H1 (cell line): ENCODE results near the gene C11orf98. TPM values are rescaled to one million over a fixed set of nuclear protein-coding genes. Genes with fewer than 3 reads are reported as not detected.
A peak's percentile ranks its signal among the peaks of the same experiment; 100 is the strongest.

Source experiments
- CTCF ChIA-PET: fragments of 300-600 bp; sonication (Branson Sonifier 250); formaldehyde crosslinking; loops from one replicate; lab custom pipeline; 2021; ENCODE audit not compliant: partially characterized antibody; lab: Charles Lee
- POLR2A ChIA-PET: fragments of 300-600 bp; sonication (Branson Sonifier 250); formaldehyde crosslinking; loops from one replicate; lab custom pipeline; 2021; ENCODE audit warnings: inconsistent platforms; ENCODE audit not compliant: partially characterized antibody; lab: Charles Lee
- DNase-seq, 2 experiments: peaks; one replicate each; pipeline versions ENCODE4 v3.0.0 to v3.0.0-alpha.2; 2010 to 2022; ENCODE audit warnings: low spot score in 2 of 2, low read depth in 1 of 2, mixed read lengths in 1 of 2
- FAIRE-seq: peaks from 2 replicates; lab custom pipeline; 2011; peaks lifted over from hg19 to GRCh38; lab: Jason Lieb, UNC
- H2AFZ ChIP-seq: 2 replicates; pipeline ENCODE4 v1.8.1; 2012; ENCODE audit warnings: low read length, inconsistent platforms
- H2AK5ac ChIP-seq: 2 replicates; pipeline ENCODE4 v1.6.1; 2013; ENCODE audit warnings: low read depth, low read length
- H2BK120ac ChIP-seq: replicated peaks from 2 replicates; pipeline ENCODE3; 2013; ENCODE audit warnings: low read depth, low read length, inconsistent platforms
- H2BK12ac ChIP-seq: 2 replicates; pipeline ENCODE4 v1.6.1; 2013; ENCODE audit warnings: low read depth, low read length
- H2BK15ac ChIP-seq: 2 replicates; pipeline ENCODE4 v1.6.1; 2013; ENCODE audit warnings: low read length
- H2BK20ac ChIP-seq: 2 replicates; pipeline ENCODE4 v1.6.1; 2013; ENCODE audit warnings: low read length
- H2BK5ac ChIP-seq: 2 replicates; pipeline ENCODE4 v1.6.1; 2013; ENCODE audit warnings: low read depth, low read length
- H3K14ac ChIP-seq: 2 replicates; pipeline ENCODE4 v1.6.1; 2013; ENCODE audit warnings: inconsistent platforms; ENCODE audit not compliant: insufficient read length
- H3K18ac ChIP-seq: 2 replicates; pipeline ENCODE4 v1.6.1; 2013; ENCODE audit warnings: low read length; ENCODE audit errors: extremely low read depth
- H3K23ac ChIP-seq: 2 replicates; pipeline ENCODE4 v1.6.1; 2013; ENCODE audit warnings: inconsistent platforms; ENCODE audit not compliant: insufficient read length
- H3K23me2 ChIP-seq: 2 replicates; pipeline ENCODE4 v1.6.1; 2013; ENCODE audit warnings: low read depth, low read length
- H3K27ac ChIP-seq: 2 replicates; pipeline ENCODE4 v1.6.1; 2011; ENCODE audit warnings: low read depth, low read length, inconsistent platforms
- H3K27me3 ChIP-seq, 4 experiments: replicated peaks in 1 of 4; 1 replicate in 1 of 4; 2 replicates in 3 of 4; pipeline versions ENCODE4 v1.6.1 to v1.8.1; 2011 to 2013; ENCODE audit warnings: low read length in 3 of 4, mild to moderate bottlenecking in 3 of 4, inconsistent platforms in 2 of 4, mixed read lengths in 2 of 4, moderate library complexity in 1 of 4; ENCODE audit not compliant: control insufficient read depth in 3 of 4, insufficient read depth in 3 of 4; ENCODE audit errors: extremely low read depth in 1 of 4
- H3K36me3 ChIP-seq, 4 experiments: 2 replicates each; pipeline versions ENCODE4 v1.6.1 to v1.8.1; 2011 to 2013; ENCODE audit warnings: mild to moderate bottlenecking in 4 of 4, low read length in 3 of 4, moderate library complexity in 2 of 4, control low read depth in 1 of 4, inconsistent platforms in 1 of 4; ENCODE audit not compliant: insufficient read depth in 4 of 4, control insufficient read depth in 2 of 4
- H3K4ac ChIP-seq: replicated peaks from 2 replicates; pipeline ENCODE3; 2013; ENCODE audit warnings: low read length, low read depth, mixed read lengths, inconsistent platforms; ENCODE audit not compliant: insufficient read length
- H3K4me1 ChIP-seq, 4 experiments: replicated peaks in 1 of 4; 1 replicate in 1 of 4; 2 replicates in 3 of 4; pipeline versions ENCODE4 v1.6.1 to v1.8.1; 2011 to 2013; ENCODE audit warnings: low read length in 3 of 4, inconsistent platforms in 2 of 4, mixed read lengths in 1 of 4; ENCODE audit not compliant: insufficient read depth in 4 of 4, control insufficient read depth in 3 of 4
- H3K4me2 ChIP-seq, 2 experiments: 2 replicates each; pipeline versions ENCODE4 v1.6.1 to v1.8.1; 2011 to 2013; ENCODE audit warnings: low read depth in 2 of 2, low read length in 2 of 2, control low read depth in 1 of 2, inconsistent platforms in 1 of 2, mild to moderate bottlenecking in 1 of 2; ENCODE audit not compliant: insufficient read depth in 1 of 2
- H3K4me3 ChIP-seq, 4 experiments: fragments of 200-600, 300-600 bp in 1 of 4; sonication (generic), shearing (Covaris generic), sonication (Bioruptor Twin) in 1 of 4; 2 replicates each; pipeline versions ENCODE4 v1.5.1 to v1.8.1; 2011 to 2016; ENCODE audit warnings: low read length in 4 of 4, low read depth in 3 of 4, control low read depth in 2 of 4, inconsistent platforms in 2 of 4, mild to moderate bottlenecking in 2 of 4, mixed read lengths in 1 of 4, moderate library complexity in 1 of 4; ENCODE audit not compliant: insufficient read depth in 2 of 4; ENCODE audit errors: extremely low read depth in 1 of 4
- H3K56ac ChIP-seq: replicated peaks from 2 replicates; pipeline ENCODE3; 2013; ENCODE audit warnings: low read depth, mild to moderate bottlenecking, mixed read lengths, low read length, inconsistent platforms; ENCODE audit not compliant: insufficient read length
- H3K79me1 ChIP-seq: 2 replicates; pipeline ENCODE4 v1.6.1; 2013; ENCODE audit warnings: low read depth, low read length, control low read depth
- H3K79me2 ChIP-seq, 2 experiments: 2 replicates each; pipeline versions ENCODE4 v1.6.1 to v1.8.1; 2012 to 2013; ENCODE audit warnings: low read length in 2 of 2, mild to moderate bottlenecking in 2 of 2, inconsistent platforms in 1 of 2; ENCODE audit not compliant: insufficient read depth in 2 of 2, control insufficient read depth in 1 of 2
- H3K9ac ChIP-seq, 4 experiments: replicated peaks in 1 of 4; 1 replicate in 1 of 4; 2 replicates in 3 of 4; pipeline versions ENCODE4 v1.6.1 to v1.8.1; 2011 to 2013; ENCODE audit warnings: low read depth in 3 of 4, low read length in 3 of 4, control low read depth in 2 of 4, mild to moderate bottlenecking in 2 of 4, moderate library complexity in 2 of 4, inconsistent platforms in 1 of 4; ENCODE audit errors: extremely low read depth in 1 of 4
- H3K9me3 ChIP-seq, 2 experiments: 2 replicates each; pipeline versions ENCODE4 v1.6.1 to v1.8.1; 2012 to 2013; ENCODE audit warnings: mild to moderate bottlenecking in 2 of 2, moderate library complexity in 2 of 2, control low read depth in 1 of 2, inconsistent platforms in 1 of 2, low read depth in 1 of 2, low read length in 1 of 2, mixed read lengths in 1 of 2; ENCODE audit not compliant: insufficient read depth in 2 of 2
- H4K20me1 ChIP-seq, 2 experiments: replicated peaks in 1 of 2; 2 replicates each; pipeline versions ENCODE3 to v1.8.1; 2011 to 2013; ENCODE audit warnings: inconsistent platforms in 2 of 2, low read length in 2 of 2, mild to moderate bottlenecking in 1 of 2; ENCODE audit not compliant: insufficient read depth in 2 of 2, control insufficient read depth in 1 of 2
- H4K5ac ChIP-seq: 2 replicates; pipeline ENCODE4 v1.6.1; 2013; ENCODE audit warnings: low read length, low read depth, mixed read lengths, inconsistent platforms; ENCODE audit not compliant: insufficient read length
- H4K8ac ChIP-seq: 2 replicates; pipeline ENCODE4 v1.8.0; 2013; ENCODE audit warnings: mild to moderate bottlenecking, moderate library complexity, low read length, inconsistent platforms; ENCODE audit not compliant: insufficient read depth; ENCODE audit errors: extremely low read depth
- H4K91ac ChIP-seq: replicated peaks from 2 replicates; pipeline ENCODE3; 2013; ENCODE audit warnings: low read length, mixed read lengths, inconsistent platforms; ENCODE audit not compliant: insufficient read length
- ATF3 ChIP-seq: IDR thresholded peaks from 2 replicates; pipeline ENCODE4 v1.6.1; 2011; ENCODE audit warnings: low read depth, mild to moderate bottlenecking, low read length; ENCODE audit not compliant: insufficient read depth
- GABPA ChIP-seq: IDR thresholded peaks from 2 replicates; pipeline ENCODE4 v1.6.1; 2011; ENCODE audit warnings: mild to moderate bottlenecking, low read length, moderate library complexity, borderline replicate concordance; ENCODE audit not compliant: insufficient read depth
- JUND ChIP-seq: IDR thresholded peaks from 2 replicates; pipeline ENCODE4 v1.6.1; 2011; ENCODE audit warnings: mild to moderate bottlenecking, improper control_type of control experiment, low read length
- KDM4A ChIP-seq: IDR thresholded peaks from one replicate; pipeline ENCODE4 v1.7.1; 2012; ENCODE audit warnings: low read depth, mild to moderate bottlenecking, moderate library complexity, low read length, inconsistent platforms; ENCODE audit not compliant: severe bottlenecking
- POLR2A ChIP-seq, 2 experiments: IDR thresholded peaks; 1 replicate in 1 of 2; 2 replicates in 1 of 2; pipeline ENCODE4 v1.6.1; 2011; ENCODE audit warnings: low read depth in 2 of 2, low read length in 2 of 2, mild to moderate bottlenecking in 2 of 2; ENCODE audit errors: control extremely low read depth in 1 of 2
- POLR2AphosphoS5 ChIP-seq: IDR thresholded peaks from 2 replicates; pipeline ENCODE4 v1.6.1; 2011; ENCODE audit warnings: low read depth, low read length
- RAD21 ChIP-seq, 2 experiments: IDR thresholded peaks in 1 of 2; conservative IDR thresholded peaks in 1 of 2; 2 replicates each; pipeline ENCODE4 v1.6.1; 2011; ENCODE audit warnings: low read depth in 2 of 2, low read length in 2 of 2, improper control_type of control experiment in 1 of 2, inconsistent platforms in 1 of 2, mild to moderate bottlenecking in 1 of 2, moderate library complexity in 1 of 2
- RFX5 ChIP-seq: IDR thresholded peaks from 2 replicates; pipeline ENCODE4 v1.6.1; 2011; ENCODE audit warnings: low read depth, low read length, improper control_type of control experiment, borderline replicate concordance
- SRF ChIP-seq: IDR thresholded peaks from 2 replicates; pipeline ENCODE4 v1.6.1; 2011; ENCODE audit warnings: mild to moderate bottlenecking, low read depth, low read length, moderate library complexity
- WGBS, 2 experiments: shearing (Covaris generic) in 1 of 2; methylation state at CpG; one replicate each; pipeline versions ENCODE4 v1.1.6 to v1.1.7; 2013 to 2015; ENCODE audit warnings: low lambda C conversion rate in 2 of 2, mixed read lengths in 2 of 2, inconsistent platforms in 1 of 2, low coverage in 1 of 2, missing lambda C conversion rate in 1 of 2; ENCODE audit not compliant: insufficient replicate concordance in 2 of 2, insufficient coverage in 1 of 2, insufficient read length in 1 of 2; ENCODE audit errors: extremely low coverage in 1 of 2, missing lambda C conversion rate in 1 of 2; 5-methylcytosine and 5-hydroxymethylcytosine counted together
- polyA plus RNA-seq, 7 experiments: library from polyadenylated mRNA; depleted of rRNA in 3 of 7; stranded (reverse) in 5 of 7; unstranded in 2 of 7; fragments of >200 nt in 5 of 7; fragments of 200-250 nt in 2 of 7; gene quantifications; 1 replicate in 5 of 7; 2 replicates in 1 of 7; 4 replicates in 1 of 7; pipeline versions ENCODE4 v1.2.1 to v1.2.3, GENCODE V29; 2011 to 2013; ENCODE audit warnings: missing spikeins in 2 of 7, mixed read lengths in 2 of 7
- total RNA-seq: library from RNA; stranded (reverse); fragmentation: NEBNext Ultra II Directional; extraction: Animal tissue kit (Norgen Biotek cat#: 25700); gene quantifications from 2 replicates; pipeline ENCODE4 v1.2.1, GENCODE V29; 2021

The C11orf98 gene
- total and polyA plus RNA-seq, 2 of the 8 experiments (the other 6 are each of a cell fraction or from before 2014, with no cell fraction given): 68.0 to 171 TPM

- peaks cover 7 to 33% of the 10 kb centered on the region in 2 experiments; a peak in 3 of 4 replicates for H3K79me2 ChIP-seq
- no peak overlapping the region for H3K4ac ChIP-seq
These were observed 2.5 kb upstream of the C11orf98 start for GRCh38 chr11:62667460-62667859.

More at GRCh38 chr11:62667460-62667859, 2.5 kb upstream of the C11orf98 start:
- no peak overlapping the region; the same call in 1 of the 2 replicates for H3K18ac ChIP-seq
- H3K9me3 ChIP-seq: no peaks in the 10 kb centered on the region
- no peak overlapping the region for H2BK120ac ChIP-seq
- H2BK15ac ChIP-seq: no peak overlapping the region
- ChIA-PET CTCF (interaction anchor here (0.6 to 2.5 kb wide), 13 partner anchors 13 to 275 kb away, joined by 3 to 13 read pairs (median 4); partner anchors contain the start of genes LRRN4CL and TEX54), POLR2A (interaction anchor here (0.6 to 61.4 kb wide), 19 partner anchors 7 to 249 kb away, joined by 3 to 2041 read pairs (median 5); partner anchors contain the start of genes B3GAT3, BSCL2, C11orf98 and CSKMT)
- no peak overlapping the region for H3K56ac ChIP-seq
- FAIRE-seq: no peak
- TF ChIP-seq POLR2A (IDR thresholded peaks at IDR 0.05; ENCODE audit: control extremely low read depth in 1 of 2, low read depth in 2 of 2, low read length in 2 of 2): peak in 1 of 2 experiments; percentile 43; a peak in 1 of 3 replicates
- no peak for TF ChIP-seq JUND
- peak; percentile 59; the same call in 1 of the 2 replicates for TF ChIP-seq POLR2AphosphoS5
- TF ChIP-seq RFX5: no peak
- no peak for TF ChIP-seq SRF
- no peak for TF ChIP-seq ATF3
- TF ChIP-seq RAD21 (IDR thresholded peaks at IDR 0.05 in 1 of 2, conservative IDR thresholded peaks at IDR 0.05 in 1 of 2; ENCODE audit: low read depth in 2 of 2, low read length in 2 of 2): no peak
- no peak for TF ChIP-seq KDM4A
- TF ChIP-seq GABPA: no peak
- no peak overlapping the region for H4K91ac ChIP-seq
- no peak overlapping the region for H3K23ac ChIP-seq
- peaks cover 23% of the 10 kb centered on the region for H3K23me2 ChIP-seq
- H3K36me3 ChIP-seq: peaks cover 7 to 26% (median 15%) of the 10 kb centered on the region in 4 experiments
- H3K4me3 ChIP-seq: peak overlapping the region in 1 of 4 experiments; percentile 94; a peak in 2 of 8 replicates
- peaks cover 3 to 6% of the 10 kb centered on the region in 2 experiments for H4K20me1 ChIP-seq
- no peak overlapping the region for H4K5ac ChIP-seq
- H3K4me2 ChIP-seq: peak overlapping the region in 1 of 2 experiments; percentile 77; a peak in 2 of 4 replicates
- peaks cover 5% of the 10 kb centered on the region for H3K79me1 ChIP-seq
- 0 out of 2 replicates have a peak overlapping the region, but pooled peaks have one; percentile 1 for H2BK5ac ChIP-seq
- no peak overlapping the region for H4K8ac ChIP-seq
- no peak overlapping the region for H2AK5ac ChIP-seq
- 95% methylated on average over 2 of the region's 2 CpGs; no CpG with 5 or more reads in 1 of the 2 experiments for WGBS, 2 experiments
- no peak overlapping the region for H3K27ac ChIP-seq
- H3K9ac ChIP-seq: no peak overlapping the region
- no peak overlapping the region for H2BK20ac ChIP-seq
- no peak overlapping the region for H2AFZ ChIP-seq
- no peak for DNase-seq
- no peaks in the 10 kb centered on the region for H3K27me3 ChIP-seq
- H2BK12ac ChIP-seq: no peak overlapping the region
- H3K14ac ChIP-seq: no peak overlapping the region
- peaks cover 4 to 11% (median 8%) of the 10 kb centered on the region in 4 experiments for H3K4me1 ChIP-seq
